Subcutaneous adipose tissue (tissue), 4 donors: ENCODE results near the gene LAD1. TPM values are rescaled to one million over a fixed set of nuclear protein-coding genes. Genes with fewer than 3 reads are reported as not detected.

Experiments
- total RNA-seq, 4 donors: library from RNA; depleted of rRNA; stranded (reverse); fragments of >200 nt; gene quantifications; one replicate each; pipeline ENCODE4 v1.1.0, GENCODE V29; 2016
- TF ChIP-seq, protein P1 (sequence below): fragments of 450-650 bp; IDR thresholded peaks from one replicate; pipeline ENCODE4 v1.5.1; 2016; ENCODE audit warnings: low read depth, mild to moderate bottlenecking, control low read depth, antibody characterized with exemption, moderate library complexity

The LAD1 gene
- total RNA-seq, 4 donors from 2014 or later, result 0.75 TPM; not detected in 3

DNA sequence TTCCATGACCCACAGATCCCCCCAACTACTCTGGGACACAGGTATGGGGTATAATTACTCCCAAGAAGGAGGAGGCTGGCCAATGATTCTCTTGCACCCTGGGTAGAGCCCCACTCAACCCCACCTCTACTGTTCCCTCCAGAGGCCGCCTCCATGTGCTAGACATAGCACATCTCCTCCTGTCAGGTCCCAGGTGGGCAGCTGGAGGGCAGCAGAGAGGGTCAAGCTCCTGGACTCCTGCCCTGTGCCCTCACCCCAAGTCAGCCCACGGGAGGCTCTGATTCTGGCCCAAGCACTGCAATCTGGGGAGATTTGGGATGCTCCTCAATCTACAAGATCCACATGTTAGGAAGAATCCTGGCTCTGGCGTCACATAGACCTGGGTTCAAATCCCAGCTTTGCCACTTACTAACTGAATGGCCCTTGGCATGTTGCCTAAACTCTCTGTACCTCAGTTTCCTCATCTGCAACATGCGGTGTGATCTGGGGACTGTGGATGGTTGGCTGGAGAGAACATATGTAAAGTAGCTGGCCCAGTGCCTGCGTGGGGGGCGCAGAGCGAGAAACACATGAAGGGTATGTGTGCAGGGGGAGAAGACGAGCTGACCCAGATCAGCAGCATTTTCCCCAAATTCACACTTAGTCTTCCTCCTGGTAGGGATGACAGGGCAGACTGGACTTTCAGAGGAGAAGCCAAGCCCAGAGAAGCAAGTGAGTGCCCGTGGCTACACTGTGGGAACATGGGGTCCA, 44.8 kb downstream of the LAD1 start:
- TF ChIP-seq, protein P1, sequence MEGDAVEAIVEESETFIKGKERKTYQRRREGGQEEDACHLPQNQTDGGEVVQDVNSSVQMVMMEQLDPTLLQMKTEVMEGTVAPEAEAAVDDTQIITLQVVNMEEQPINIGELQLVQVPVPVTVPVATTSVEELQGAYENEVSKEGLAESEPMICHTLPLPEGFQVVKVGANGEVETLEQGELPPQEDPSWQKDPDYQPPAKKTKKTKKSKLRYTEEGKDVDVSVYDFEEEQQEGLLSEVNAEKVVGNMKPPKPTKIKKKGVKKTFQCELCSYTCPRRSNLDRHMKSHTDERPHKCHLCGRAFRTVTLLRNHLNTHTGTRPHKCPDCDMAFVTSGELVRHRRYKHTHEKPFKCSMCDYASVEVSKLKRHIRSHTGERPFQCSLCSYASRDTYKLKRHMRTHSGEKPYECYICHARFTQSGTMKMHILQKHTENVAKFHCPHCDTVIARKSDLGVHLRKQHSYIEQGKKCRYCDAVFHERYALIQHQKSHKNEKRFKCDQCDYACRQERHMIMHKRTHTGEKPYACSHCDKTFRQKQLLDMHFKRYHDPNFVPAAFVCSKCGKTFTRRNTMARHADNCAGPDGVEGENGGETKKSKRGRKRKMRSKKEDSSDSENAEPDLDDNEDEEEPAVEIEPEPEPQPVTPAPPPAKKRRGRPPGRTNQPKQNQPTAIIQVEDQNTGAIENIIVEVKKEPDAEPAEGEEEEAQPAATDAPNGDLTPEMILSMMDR, result no peak

DNA sequence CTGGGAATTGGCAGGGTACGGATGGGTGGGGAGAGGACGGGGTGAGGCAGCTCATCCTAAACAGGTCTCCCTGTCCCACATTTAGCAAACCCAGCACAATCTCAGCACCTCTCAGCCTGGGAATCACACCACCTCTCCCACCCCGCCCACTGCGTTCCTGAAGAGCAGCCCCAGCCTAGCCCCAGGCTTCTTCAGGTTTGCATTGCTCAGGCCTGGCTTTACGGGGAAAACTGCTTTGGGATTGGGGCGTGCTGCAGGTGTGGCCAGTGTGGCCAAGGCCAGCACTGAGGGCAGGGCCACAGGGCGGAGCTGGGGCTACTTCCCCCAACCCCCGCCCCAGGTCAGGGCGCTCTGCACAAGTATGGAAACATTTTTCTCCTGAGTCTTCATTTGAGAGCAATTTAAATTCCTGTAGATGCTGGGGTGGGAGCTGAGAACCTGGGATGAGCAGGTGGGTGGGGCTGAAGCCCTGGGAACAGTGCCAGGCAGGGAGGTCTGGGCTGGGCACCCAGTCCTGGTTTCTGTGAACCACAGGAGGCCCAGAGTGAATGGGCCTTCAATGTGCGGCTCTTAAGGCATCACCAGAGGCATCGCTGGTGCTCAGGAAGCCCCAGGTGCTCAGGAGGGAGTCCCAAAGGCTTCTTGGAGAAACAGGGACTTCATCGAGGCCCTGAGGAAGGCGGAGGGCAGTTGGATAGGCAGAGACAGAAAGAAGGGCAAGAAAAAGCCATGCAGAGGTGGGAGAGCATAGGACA, 45.8 kb downstream of the LAD1 start:
- TF ChIP-seq, protein P1, result no peak

DNA sequence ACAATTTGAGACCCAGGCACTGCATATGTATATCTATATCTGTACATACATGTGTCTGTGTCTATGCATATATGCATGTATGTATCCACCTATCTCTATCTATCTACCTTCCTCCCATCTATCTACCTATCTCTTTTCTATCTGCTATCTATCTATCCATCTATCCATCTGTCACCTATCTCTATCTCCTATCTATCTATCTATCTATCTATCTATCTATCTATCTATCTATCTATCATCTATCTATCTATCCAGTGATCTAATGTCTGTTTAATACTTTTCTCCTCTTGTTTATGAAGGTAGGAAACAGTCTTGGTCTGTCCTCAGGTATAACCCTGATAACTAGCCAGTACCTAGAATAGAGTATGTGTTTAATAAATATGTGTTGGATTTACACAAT, 47.5 kb downstream of the LAD1 start:
- TF ChIP-seq, protein P1, result no peak

DNA sequence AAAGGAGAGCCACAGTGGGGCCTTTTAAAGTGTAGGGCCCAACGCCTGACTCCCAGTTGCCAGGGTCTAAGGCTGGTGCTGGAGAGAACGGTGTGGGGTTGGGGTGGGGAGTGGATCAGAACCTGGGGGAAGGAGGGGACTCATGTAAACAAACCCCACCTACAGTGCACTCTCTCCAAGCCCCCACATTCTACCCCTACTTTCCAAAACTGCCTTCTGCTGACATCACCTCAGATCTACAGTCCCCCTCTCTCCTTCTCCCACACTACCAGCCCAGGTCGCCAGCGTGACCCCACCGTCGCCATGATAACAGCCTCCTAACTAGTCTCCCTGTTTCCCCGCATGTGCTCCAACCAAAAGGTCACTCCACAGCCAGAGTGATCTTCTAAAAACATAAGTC, 48.2 kb downstream of the LAD1 start:
- TF ChIP-seq, protein P1, result no peak

DNA sequence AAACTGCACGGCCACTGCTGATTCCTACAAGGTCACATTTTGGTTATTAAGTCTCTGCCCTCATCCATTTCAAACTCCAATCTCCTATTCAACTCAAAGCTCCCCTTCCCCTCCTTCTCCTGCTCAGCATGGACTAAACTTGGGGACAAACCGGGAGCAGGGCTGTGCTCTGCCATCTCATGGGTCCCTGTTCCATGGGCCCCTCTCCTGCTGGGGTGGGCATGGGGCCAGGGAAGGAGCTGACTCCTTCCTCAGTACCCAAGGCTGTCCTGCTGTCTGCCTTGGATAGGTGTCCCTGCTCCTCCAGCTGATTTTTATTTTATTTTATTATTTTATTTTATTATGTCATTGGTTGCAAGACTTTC, 48.8 kb downstream of the LAD1 start:
- TF ChIP-seq, protein P1, result no peak

DNA sequence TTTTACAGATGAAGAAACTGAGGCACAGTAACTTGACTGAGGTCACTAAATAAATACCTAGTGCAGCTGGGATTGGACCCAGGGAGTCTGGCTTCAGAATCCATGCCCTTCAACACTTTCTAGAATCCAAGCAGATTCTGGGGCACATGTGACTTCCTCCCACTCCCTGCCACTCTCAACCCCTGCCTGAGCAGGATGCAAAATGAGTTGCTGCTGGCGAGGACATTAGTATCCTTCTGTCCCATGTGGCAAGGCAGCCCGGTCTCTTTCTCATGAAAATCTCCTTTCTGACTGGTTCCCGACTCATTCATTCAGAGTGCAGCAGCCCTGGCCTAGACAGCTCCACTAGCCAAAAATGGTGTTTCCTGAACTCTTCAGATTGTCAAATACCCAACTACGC, 50.0 kb downstream of the LAD1 start:
- TF ChIP-seq, protein P1, result no peak

DNA sequence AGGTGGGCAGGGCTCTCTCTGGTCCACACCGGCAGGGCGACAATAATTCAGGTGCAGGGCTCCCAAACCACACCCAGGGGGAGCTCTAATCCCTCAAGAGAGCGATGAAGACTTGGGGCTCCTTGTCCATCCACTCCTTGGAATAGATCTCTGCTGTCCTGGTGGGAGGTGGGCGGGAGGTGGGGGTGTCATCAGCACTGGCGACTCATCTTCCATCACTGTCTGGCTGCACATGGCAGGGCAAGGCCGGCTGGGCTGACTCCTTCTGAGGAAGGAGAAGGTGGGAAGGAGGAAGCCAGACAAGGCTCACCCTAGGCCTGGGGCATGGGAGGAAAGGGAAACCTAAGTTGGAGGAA, 50.9 kb downstream of the LAD1 start:
- TF ChIP-seq, protein P1, result no peak
